HG03460 (cell line): ENCODE data around the gene ZNF776.
"Not testable (repeated sequence)": the region's sequence is repeated elsewhere in the genome, so short reads cannot be mapped to it uniquely, and the experiment has no call there.

ENCODE experiments used
- ATAC-seq: cut with Tn5 transposase; IDR thresholded peaks from one replicate; pipeline ENCODE4 v1.9.1; 2021; ENCODE audit not compliant: unreplicated experiment

Gene ZNF776

GRCh38 chr19:57776764-57777296, 30.2 kb downstream of the ZNF776 start:
- ATAC-seq: no peak

- ATAC-seq: no peak
Observed at GRCh38 chr19:57778336-57778735, 31.7 kb downstream of the ZNF776 start.

- no peak for ATAC-seq
Observed at GRCh38 chr19:57779220-57779845, 32.7 kb downstream of the ZNF776 start.

- no peak for ATAC-seq
Observed at GRCh38 chr19:57786286-57786685, 39.7 kb downstream of the ZNF776 start.

GRCh38 chr19:57786906-57787305, 40.3 kb downstream of the ZNF776 start:
- no peak for ATAC-seq

- ATAC-seq: no peak
Observed at GRCh38 chr19:57788114-57788692, 41.6 kb downstream of the ZNF776 start.

- ATAC-seq: no peak
Observed at GRCh38 chr19:57789288-57789687, 42.7 kb downstream of the ZNF776 start.

- not testable (repeated sequence) for ATAC-seq
Observed at GRCh38 chr19:57796580-57796979, 50.0 kb downstream of the ZNF776 start.

- ATAC-seq: no peak
Observed at GRCh38 chr19:57800696-57801095, 54.1 kb downstream of the ZNF776 start.

- no peak for ATAC-seq
Observed at GRCh38 chr19:57802269-57802668, 55.7 kb downstream of the ZNF776 start.

GRCh38 chr19:57803265-57803593, 56.6 kb downstream of the ZNF776 start:
- no peak for ATAC-seq

- ATAC-seq: no peak
Observed at GRCh38 chr19:57803594-57804325, 57.1 kb downstream of the ZNF776 start.

GRCh38 chr19:57807541-57807940, 60.9 kb downstream of the ZNF776 start:
- ATAC-seq: no peak
